ENCODE results near the gene WDR76. TPM values are rescaled to one million over a fixed set of nuclear protein-coding genes. Genes with fewer than 3 reads are reported as not detected.

Gene WDR76
- polyA plus RNA-seq, 1 of the 3 experiments (the other 2 are of a cell fraction) = 1.8 TPM

DNA sequence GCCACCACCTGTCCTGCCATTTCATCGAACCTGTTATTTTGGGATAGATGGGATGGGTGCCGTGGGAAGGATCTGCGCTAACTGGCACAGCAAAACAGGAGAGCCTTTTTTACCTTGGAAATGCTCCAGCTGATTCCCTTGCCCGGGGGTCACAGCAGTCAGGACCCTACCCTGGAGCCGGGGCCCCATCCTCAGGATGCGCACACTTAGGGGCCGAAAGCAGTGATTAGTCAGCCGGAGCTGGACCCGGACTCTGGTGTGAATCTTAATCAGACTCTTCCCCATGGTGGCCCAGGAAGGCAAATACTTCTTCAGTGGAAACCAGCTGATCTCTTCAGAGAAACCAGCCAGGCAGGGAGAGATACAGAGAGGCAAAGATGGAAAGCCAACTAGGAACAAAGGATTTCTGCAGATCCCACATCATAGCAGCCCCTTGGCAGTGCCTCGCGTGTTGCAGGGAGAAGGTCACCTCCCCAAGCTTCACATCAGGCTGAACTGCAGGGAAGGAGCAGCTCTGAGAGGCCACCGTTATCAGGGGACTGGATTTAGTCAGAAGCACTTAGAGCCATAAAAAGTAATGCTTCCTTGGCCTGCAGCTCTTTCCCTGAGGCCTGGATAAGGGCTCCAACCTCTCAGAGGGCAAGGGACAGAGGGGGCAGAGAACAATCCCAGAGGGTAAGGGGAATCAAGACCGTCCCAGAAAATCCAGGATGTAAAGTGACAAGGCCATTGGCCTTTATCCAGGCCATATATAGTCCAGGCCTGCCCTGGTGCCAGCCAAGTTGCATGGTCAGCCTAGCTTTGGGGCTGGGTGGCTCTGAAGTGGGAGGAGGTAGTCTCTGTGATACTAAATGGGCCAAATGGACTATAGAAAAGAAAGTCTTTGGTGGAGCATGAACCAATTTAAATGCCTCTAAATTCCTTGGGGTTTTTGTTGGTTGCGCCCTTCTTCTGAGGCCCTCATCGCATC, 52.9 kb downstream of the WDR76 start:
- TF ChIP-seq GATA2 (CRISPR knock-in tag; IDR thresholded peaks at IDR 0.05) (no peak), MEF2A (IDR thresholded peaks at IDR 0.05; ENCODE audit: borderline replicate concordance, low read depth) (no peak), RFX5 (IDR thresholded peaks at IDR 0.05; ENCODE audit: low read length) (no peak), NRF1 (IDR thresholded peaks at IDR 0.05; ENCODE audit: low read depth, low read length) (no peak), RXRA (IDR thresholded peaks at IDR 0.05; ENCODE audit: borderline replicate concordance, low read depth) (no peak), RCOR1 (IDR thresholded peaks at IDR 0.05; ENCODE audit: low read length) (no peak), EP300 (IDR thresholded peaks at IDR 0.05; ENCODE audit: borderline replicate concordance in 1 of 2, low read depth in 1 of 2, low read length in 1 of 2) (no peak), SIN3A (IDR thresholded peaks at IDR 0.05; ENCODE audit: borderline replicate concordance, low read depth, low read length) (no peak), TAF1 (IDR thresholded peaks at IDR 0.05; ENCODE audit: borderline replicate concordance, low read depth, low read length) (no peak), RAD21 (IDR thresholded peaks at IDR 0.05; ENCODE audit: low read length) (no peak), USF2 (IDR thresholded peaks at IDR 0.05; ENCODE audit: borderline replicate concordance, low read depth, low read length) (no peak), IRF3 (IDR thresholded peaks at IDR 0.05; ENCODE audit: low read depth, low read length) (no peak), NFIC (IDR thresholded peaks at IDR 0.05; ENCODE audit: borderline replicate concordance) (no peak), MAX (IDR thresholded peaks at IDR 0.05; ENCODE audit: low read depth) (no peak), TCF12 (IDR thresholded peaks at IDR 0.05) (no peak), GABPA (IDR thresholded peaks at IDR 0.05; ENCODE audit: low read depth) (no peak)
- TF ChIP-seq, protein P1, sequence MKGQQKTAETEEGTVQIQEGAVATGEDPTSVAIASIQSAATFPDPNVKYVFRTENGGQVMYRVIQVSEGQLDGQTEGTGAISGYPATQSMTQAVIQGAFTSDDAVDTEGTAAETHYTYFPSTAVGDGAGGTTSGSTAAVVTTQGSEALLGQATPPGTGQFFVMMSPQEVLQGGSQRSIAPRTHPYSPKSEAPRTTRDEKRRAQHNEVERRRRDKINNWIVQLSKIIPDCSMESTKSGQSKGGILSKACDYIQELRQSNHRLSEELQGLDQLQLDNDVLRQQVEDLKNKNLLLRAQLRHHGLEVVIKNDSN (IDR thresholded peaks at IDR 0.05; ENCODE audit: borderline replicate concordance, low read depth) = no peak
- Histone ChIP-seq H3F3A (replicated peaks; ENCODE audit: insufficient read depth) (peaks cover 2% of the 10 kb centered on the region), H3K36me3 (replicated peaks in 1 of 2; ENCODE audit: control insufficient read depth in 1 of 2, insufficient read depth in 2 of 2, low read length in 1 of 2) (peaks cover 30 to 50% of the 10 kb centered on the region in 2 experiments), H3K4me1 (ENCODE audit: control insufficient read depth in 1 of 2, insufficient read depth in 2 of 2, low read depth in 1 of 2, low read length in 1 of 2) (peaks cover 0 to 3% of the 10 kb centered on the region in 2 experiments; a peak in 1 of 4 replicates), H3K9me2 (no peaks in the 10 kb centered on the region), H3K79me2 (ENCODE audit: insufficient read depth) (no peaks in the 10 kb centered on the region), H3K4me3 (ENCODE audit: low read depth in 2 of 2, low read length in 1 of 2) (no peak overlapping the region), H3K9me3 (no peaks in the 10 kb centered on the region), H4K20me1 (ENCODE audit: insufficient read depth) (no peaks in the 10 kb centered on the region), H3K4me2 (no peak overlapping the region), H3K27ac (ENCODE audit: low read depth in 2 of 2, low read length in 1 of 2) (no peak overlapping the region), H3K9ac (no peak overlapping the region), H2AFZ (ENCODE audit: low read depth) (no peak overlapping the region), H3K27me3 (ENCODE audit: insufficient read depth) (no peaks in the 10 kb centered on the region)
- ChIA-PET POLR2A (interaction anchor here (0.6 kb wide), 1 partner anchor 32 kb away, joined by 3 read pairs; no protein-coding TSS in a partner anchor), CTCF (interaction anchor here (1.2 to 2.3 kb wide), 2 partner anchors 16 to 24 kb away, joined by 3 to 9 read pairs; no protein-coding TSS in a partner anchor)
- no peak for DNase-seq
- 94% methylated on average over 13 of the region's 15 CpGs for WGBS (ENCODE audit: low lambda C conversion rate)

All from SK-N-SH (cell line).